KG1 (cell line): ENCODE data around the gene PDE8B.
"Not testable (repeated sequence)": the region's sequence is repeated elsewhere in the genome, so short reads cannot be mapped to it uniquely, and the experiment has no call there.

Experiments used
- DNase-seq: peaks from one replicate; lab custom pipeline; 2025; lab: John Stamatoyannopoulos, UW

PDE8B gene

GRCh38 chr5:77449277-77449676 lies 238.8 kb downstream of the PDE8B start:
- peak; percentile 10 for DNase-seq

GRCh38 chr5:77449981-77450380 lies 239.5 kb downstream of the PDE8B start:
- DNase-seq: no peak

GRCh38 chr5:77452351-77452750 lies 241.9 kb downstream of the PDE8B start:
- DNase-seq: no peak

- DNase-seq: no peak
Measured at GRCh38 chr5:77454123-77454522, 243.6 kb downstream of the PDE8B start.

- no peak for DNase-seq
Measured at GRCh38 chr5:77461287-77461686, 250.8 kb downstream of the PDE8B start.

GRCh38 chr5:77463905-77464304 lies 253.4 kb downstream of the PDE8B start:
- no peak for DNase-seq

GRCh38 chr5:77468875-77469274 lies 258.4 kb downstream of the PDE8B start:
- DNase-seq: not testable (repeated sequence)

- DNase-seq: not testable (repeated sequence)
Measured at GRCh38 chr5:77475041-77475440, 264.6 kb downstream of the PDE8B start.
